ENCODE results near the gene LAMTOR1.

DNA sequence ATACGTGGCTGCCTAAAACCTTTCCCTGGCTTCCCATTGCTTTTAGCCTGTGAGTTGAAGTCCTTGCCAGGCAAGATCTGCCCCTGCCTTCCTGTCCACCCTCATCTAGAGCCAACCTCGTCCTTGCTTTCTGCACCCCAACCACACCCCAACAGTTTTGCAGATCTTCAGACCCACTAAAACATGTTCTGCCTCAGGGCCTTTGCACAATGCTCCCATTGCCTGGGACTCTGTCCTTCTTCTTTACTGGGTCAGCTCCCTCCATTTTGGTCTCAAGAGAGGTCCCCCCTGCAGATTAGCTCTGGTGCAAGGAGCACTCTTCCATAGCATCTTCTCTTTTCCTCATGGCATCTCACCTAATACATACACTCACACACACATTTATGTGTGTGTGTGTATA is 17.8 kb upstream of the LAMTOR1 start:
- TF ChIP-seq, protein P1, sequence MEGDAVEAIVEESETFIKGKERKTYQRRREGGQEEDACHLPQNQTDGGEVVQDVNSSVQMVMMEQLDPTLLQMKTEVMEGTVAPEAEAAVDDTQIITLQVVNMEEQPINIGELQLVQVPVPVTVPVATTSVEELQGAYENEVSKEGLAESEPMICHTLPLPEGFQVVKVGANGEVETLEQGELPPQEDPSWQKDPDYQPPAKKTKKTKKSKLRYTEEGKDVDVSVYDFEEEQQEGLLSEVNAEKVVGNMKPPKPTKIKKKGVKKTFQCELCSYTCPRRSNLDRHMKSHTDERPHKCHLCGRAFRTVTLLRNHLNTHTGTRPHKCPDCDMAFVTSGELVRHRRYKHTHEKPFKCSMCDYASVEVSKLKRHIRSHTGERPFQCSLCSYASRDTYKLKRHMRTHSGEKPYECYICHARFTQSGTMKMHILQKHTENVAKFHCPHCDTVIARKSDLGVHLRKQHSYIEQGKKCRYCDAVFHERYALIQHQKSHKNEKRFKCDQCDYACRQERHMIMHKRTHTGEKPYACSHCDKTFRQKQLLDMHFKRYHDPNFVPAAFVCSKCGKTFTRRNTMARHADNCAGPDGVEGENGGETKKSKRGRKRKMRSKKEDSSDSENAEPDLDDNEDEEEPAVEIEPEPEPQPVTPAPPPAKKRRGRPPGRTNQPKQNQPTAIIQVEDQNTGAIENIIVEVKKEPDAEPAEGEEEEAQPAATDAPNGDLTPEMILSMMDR (IDR thresholded peaks at IDR 0.05) = no peak
- TF ChIP-seq POLR2A (IDR thresholded peaks at IDR 0.05) (no peak), EP300 (IDR thresholded peaks at IDR 0.05) (no peak)
